Astrocyte of the hippocampus (primary cell): ENCODE data around the gene SLC24A5.

Experiments
- DNase-seq: peaks from one replicate; pipeline ENCODE4 v3.0.0; 2011; ENCODE audit warnings: low read depth, low spot score

Gene SLC24A5

DNA sequence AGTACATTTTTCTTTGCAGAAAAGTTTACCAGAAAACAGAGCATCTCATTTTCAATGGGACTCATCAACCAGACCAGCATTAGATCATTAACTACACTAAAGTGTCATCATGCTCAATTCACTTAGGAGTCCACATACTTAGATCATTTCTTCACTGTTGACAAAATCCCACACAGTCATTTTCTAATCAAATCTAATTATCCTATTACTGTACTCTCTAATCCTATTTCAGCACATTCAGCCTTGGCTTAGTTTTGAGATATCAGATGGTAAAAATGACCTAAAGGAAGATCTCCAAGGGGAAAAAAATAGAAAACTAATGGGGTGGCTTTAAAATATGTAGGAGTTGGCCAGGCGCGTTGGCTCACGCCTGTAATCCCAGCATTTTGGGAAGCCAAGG lies 65.5 kb downstream of the SLC24A5 start:
- no peak for DNase-seq

DNA sequence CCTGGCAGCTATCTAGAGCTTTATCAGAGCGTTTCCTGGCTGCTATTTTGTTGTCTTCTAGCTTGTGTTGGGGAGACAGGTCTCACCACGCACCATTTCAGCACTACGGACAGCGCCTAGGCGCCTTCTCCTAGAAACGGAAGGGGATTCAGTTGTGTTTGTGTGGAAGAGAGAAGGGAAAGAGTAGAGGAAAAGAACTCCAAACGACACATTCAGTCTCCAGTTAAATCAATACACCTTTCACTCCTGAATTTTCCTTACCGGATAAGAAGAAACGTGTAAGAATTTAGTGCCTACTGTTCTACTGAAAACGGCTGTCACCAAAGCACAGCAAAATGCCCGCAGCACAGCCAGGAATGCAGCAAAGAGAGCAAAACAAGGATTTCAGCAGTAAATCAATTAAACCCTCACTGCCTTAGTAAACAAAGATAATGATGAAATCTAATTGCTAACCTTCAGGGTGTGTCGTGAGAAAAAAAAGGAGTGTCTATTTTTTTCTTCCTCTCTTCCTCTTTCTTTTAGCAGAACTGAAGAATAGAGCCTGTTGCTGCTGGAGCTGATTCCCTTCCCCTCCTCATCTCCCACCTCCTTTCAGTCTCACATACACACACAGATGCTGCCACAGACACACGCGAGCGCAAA lies 70.3 kb downstream of the SLC24A5 start:
- DNase-seq = peak; percentile 92

GRCh38 chr15:48191574-48192225 lies 70.9 kb downstream of the SLC24A5 start, which contains the start of gene CTXN2:
CTXN2 (plus strand) TSS chr15:48191665; CDS start chr15:48201301, 9,636 bp downstream.
- DNase-seq = peak; percentile 19
